NCI-H1048 (cell line): ENCODE data around the gene LCNL1.
A peak's percentile ranks its signal among the peaks of the same experiment; 100 is the strongest.

Experiments
- DNase-seq: peaks from one replicate; lab custom pipeline; 2025; lab: John Stamatoyannopoulos, UW

The LCNL1 gene

GRCh38 chr9:136947028-136947891 is 35.5 kb upstream of the LCNL1 start:
- no peak for DNase-seq

GRCh38 chr9:136947955-136948510 is 34.8 kb upstream of the LCNL1 start:
- DNase-seq, result no peak

- DNase-seq, result no peak
Measured at GRCh38 chr9:136949239-136949816, 33.5 kb upstream of the LCNL1 start.

GRCh38 chr9:136949817-136950655 is 32.8 kb upstream of the LCNL1 start:
- peak; percentile 87 for DNase-seq

- DNase-seq, result no peak
Measured at GRCh38 chr9:136950656-136951276, 32.0 kb upstream of the LCNL1 start.

GRCh38 chr9:136951541-136952320 is 31.1 kb upstream of the LCNL1 start, which contains the start of gene LCN12:
LCN12 (plus strand) TSS chr9:136952273; CDS start chr9:136952328, 55 bp downstream.
- no peak for DNase-seq

GRCh38 chr9:136952321-136952850 is 30.4 kb upstream of the LCNL1 start:
- DNase-seq, result no peak

- DNase-seq, result no peak
Measured at GRCh38 chr9:136952876-136953770, 29.7 kb upstream of the LCNL1 start.

- DNase-seq, result no peak
Measured at GRCh38 chr9:136953771-136954269, 29.0 kb upstream of the LCNL1 start.

GRCh38 chr9:136954270-136955083 is 28.3 kb upstream of the LCNL1 start:
- DNase-seq, result no peak

- no peak for DNase-seq
Measured at GRCh38 chr9:136955202-136955942, 27.4 kb upstream of the LCNL1 start.

- no peak for DNase-seq
Measured at GRCh38 chr9:136955943-136956335, 26.9 kb upstream of the LCNL1 start.

GRCh38 chr9:136956604-136957003 is 26.2 kb upstream of the LCNL1 start:
- no peak for DNase-seq

- no peak for DNase-seq
Measured at GRCh38 chr9:136957461-136957860, 25.3 kb upstream of the LCNL1 start.

- no peak for DNase-seq
Measured at GRCh38 chr9:136957901-136958300, 24.9 kb upstream of the LCNL1 start.

- DNase-seq, result no peak
Measured at GRCh38 chr9:136958473-136958872, 24.3 kb upstream of the LCNL1 start.

GRCh38 chr9:136958898-136959850 is 23.6 kb upstream of the LCNL1 start:
- no peak for DNase-seq
